HepG2 (cell line): ENCODE results near the gene ITGB1. TPM values are rescaled to one million over a fixed set of nuclear protein-coding genes. Genes with fewer than 3 reads are reported as not detected.

Experiments used
- CREB1 ChIP-seq, 2 experiments: fragments of 450-650 bp in 1 of 2; IDR thresholded peaks; 2 replicates each; pipeline ENCODE4 v1.6.1; 2016 to 2017; ENCODE audit warnings: control low read depth in 1 of 2, mild to moderate bottlenecking in 1 of 2, missing compliant biosample characterization in 1 of 2, missing genetic modification characterization in 1 of 2
- IRX3 ChIP-seq: sonication (generic); formaldehyde crosslinking; IDR thresholded peaks from 2 replicates; pipeline ENCODE4 v1.8.1; 2023; ENCODE audit warnings: mild to moderate bottlenecking, low read depth, missing genetic modification reagents, borderline replicate concordance
- LCORL ChIP-seq, 2 experiments: fragments of 450-650 bp in 1 of 2; sonication (generic) in 1 of 2; formaldehyde crosslinking in 1 of 2; IDR thresholded peaks; 2 replicates each; pipeline versions ENCODE4 v1.5.0 to v1.6.1; 2017 to 2020; ENCODE audit warnings: antibody characterized with exemption in 1 of 2, missing genetic modification reagents in 1 of 2
- MAF1 ChIP-seq: sonication (generic); formaldehyde crosslinking; IDR thresholded peaks from 2 replicates; pipeline ENCODE4 v1.5.0; 2020; ENCODE audit warnings: missing genetic modification reagents, borderline replicate concordance
- NFYC ChIP-seq: IDR thresholded peaks from 2 replicates; pipeline ENCODE4 v1.6.1; 2016; ENCODE audit warnings: missing genetic modification reagents, missing compliant biosample characterization
- PRDM4 ChIP-seq: sonication (generic); formaldehyde crosslinking; IDR thresholded peaks from 2 replicates; pipeline ENCODE4 v1.9.0; 2021; ENCODE audit warnings: missing genetic modification reagents, borderline replicate concordance
- RBFOX2 ChIP-seq: fragments of 200-400 bp; formaldehyde crosslinking; IDR thresholded peaks from 2 replicates; pipeline ENCODE4 v1.6.1; 2017; ENCODE audit warnings: low read depth, mild to moderate bottlenecking, low read length
- RNF2 ChIP-seq: fragments of 450-650 bp; conservative IDR thresholded peaks from 2 replicates; pipeline ENCODE4 v1.6.1; 2016; ENCODE audit warnings: low read depth
- SCMH1 ChIP-seq: sonication (generic); formaldehyde crosslinking; IDR thresholded peaks from 2 replicates; pipeline ENCODE4 v1.9.0; 2021; ENCODE audit warnings: missing genetic modification reagents, mild to moderate bottlenecking, borderline replicate concordance
- SOX5 ChIP-seq: IDR thresholded peaks from 2 replicates; pipeline ENCODE4 v1.6.1; 2016; ENCODE audit warnings: borderline replicate concordance
- ZBED4 ChIP-seq: sonication (generic); formaldehyde crosslinking; IDR thresholded peaks from 2 replicates; pipeline ENCODE4 v1.4.0; 2020; ENCODE audit warnings: missing genetic modification reagents, borderline replicate concordance
- ZBTB39 ChIP-seq: sonication (generic); formaldehyde crosslinking; IDR thresholded peaks from 2 replicates; pipeline ENCODE4 v1.5.0; 2020; ENCODE audit warnings: missing genetic modification reagents
- ZBTB49 ChIP-seq: sonication (generic); formaldehyde crosslinking; IDR thresholded peaks from 2 replicates; pipeline ENCODE4 v1.4.0; 2020; ENCODE audit warnings: missing genetic modification reagents, borderline replicate concordance
- ZFP36L2 ChIP-seq: sonication (generic); formaldehyde crosslinking; IDR thresholded peaks from 2 replicates; pipeline ENCODE4 v1.4.0; 2020; ENCODE audit warnings: missing genetic modification reagents
- polyA plus RNA-seq, 8 experiments: library from polyadenylated mRNA; depleted of rRNA in 3 of 8; stranded (reverse) in 7 of 8; unstranded in 1 of 8; fragments of >200 nt; fragmentation: Illumina TruSeq in 4 of 8; extraction: Trizol in 4 of 8; gene quantifications; 2 replicates each; pipeline versions ENCODE4 v1.2.1 to v1.2.3, GENCODE V29; 2011 to 2016; ENCODE audit warnings: low read depth in 4 of 8, missing spikeins in 1 of 8, mixed read lengths in 1 of 8; ENCODE audit not compliant: insufficient read depth in 1 of 8
- total RNA-seq, 5 experiments: library from RNA; depleted of rRNA; stranded (reverse); fragments of >200 nt; fragmentation: Illumina TruSeq; extraction: Trizol; gene quantifications; 2 replicates each; pipeline ENCODE4 v1.2.3, GENCODE V29; 2016; ENCODE audit warnings: low read depth in 1 of 5
- TF ChIP-seq, protein P1 (sequence below): IDR thresholded peaks from 2 replicates; pipeline ENCODE4 v1.6.1; 2016; ENCODE audit warnings: mild to moderate bottlenecking, missing biosample characterization, missing genetic modification reagents

The ITGB1 gene
- total and polyA plus RNA-seq, 2 of the 13 experiments (the other 11 are each of a cell fraction or from before 2014, with no cell fraction given) = 190 to 204 TPM

- TF ChIP-seq NFYC (CRISPR knock-in tag) (peak; percentile 48; the same call in 1 of the 2 replicates), MAF1 (CRISPR knock-in tag) (no peak), SOX5 (CRISPR knock-in tag) (peak; percentile 70), SCMH1 (CRISPR knock-in tag) (no peak), RBFOX2 (0 out of 2 replicates have a peak, but pooled peaks have one; percentile 39), ZBED4 (peak; percentile 85; the same call in 1 of the 2 replicates), CREB1 (IDR thresholded peaks at IDR 0.05) (peak; percentile 40), CREB1 (CRISPR knock-in tag; IDR thresholded peaks at IDR 0.05) (no peak; the same call in 1 of the 2 replicates), ZBTB39 (0 out of 2 replicates have a peak, but pooled peaks have one; percentile 40), ZFP36L2 (no peak; the same call in 1 of the 2 replicates), RNF2 (0 out of 2 replicates have a peak, but pooled peaks have one; percentile 50), PRDM4 (CRISPR knock-in tag) (no peak), IRX3 (peak; percentile 79; the same call in 1 of the 2 replicates), ZBTB49 (no peak), LCORL (IDR thresholded peaks at IDR 0.05) (no peak), LCORL (CRISPR knock-in tag; IDR thresholded peaks at IDR 0.05) (peak; percentile 60)
- TF ChIP-seq, protein P1, sequence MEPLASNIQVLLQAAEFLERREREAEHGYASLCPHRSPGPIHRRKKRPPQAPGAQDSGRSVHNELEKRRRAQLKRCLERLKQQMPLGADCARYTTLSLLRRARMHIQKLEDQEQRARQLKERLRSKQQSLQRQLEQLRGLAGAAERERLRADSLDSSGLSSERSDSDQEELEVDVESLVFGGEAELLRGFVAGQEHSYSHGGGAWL (CRISPR knock-in tag) = peak; percentile 53; the same call in 1 of the 2 replicates
Measured at GRCh38 chr10:32943854-32944661, 14.0 kb downstream of the ITGB1 start (continued).
